ENCODE data around the gene PCSK2.
A peak's percentile ranks its signal among the peaks of the same experiment; 100 is the strongest.

PCSK2 gene

GRCh38 chr20:17358854-17359253 is 132.0 kb downstream of the PCSK2 start:
- Histone ChIP-seq H3K79me1 (ENCODE audit: low read length) (no peaks in the 10 kb centered on the region), H4K91ac (ENCODE audit: low read depth, low read length) (no peak overlapping the region), H3K4ac (ENCODE audit: low read depth, low read length) (no peak overlapping the region), H2BK120ac (ENCODE audit: insufficient read depth, low read length, poor library complexity) (no peak overlapping the region), H3K9ac (ENCODE audit: low read length) (no peak overlapping the region), H2AK5ac (ENCODE audit: low read length) (no peak overlapping the region), H3K9me3 (ENCODE audit: insufficient read depth, low read depth, low read length) (no peaks in the 10 kb centered on the region), H2AFZ (ENCODE audit: insufficient read depth, low read length, poor library complexity) (no peak overlapping the region), H4K8ac (ENCODE audit: low read depth, low read length) (no peak overlapping the region), H3K27me3 (ENCODE audit: insufficient read depth, low read length) (no peaks in the 10 kb centered on the region), H3K36me3 (ENCODE audit: control insufficient read depth in 1 of 2, insufficient read depth in 2 of 2, low read length in 2 of 2) (no peaks in the 10 kb centered on the region), H3K23ac (ENCODE audit: low read length) (no peak overlapping the region), H4K12ac (ENCODE audit: low read depth, low read length) (no peak overlapping the region), H3K79me2 (ENCODE audit: control insufficient read depth, insufficient read depth, low read length, poor library complexity) (no peaks in the 10 kb centered on the region), H3K14ac (ENCODE audit: low read length) (no peak overlapping the region), H3K4me2 (ENCODE audit: low read length) (no peak overlapping the region), H3K4me1 (ENCODE audit: control insufficient read depth in 1 of 2, insufficient read depth in 2 of 2, low read length in 2 of 2) (no peaks in the 10 kb centered on the region), H3K4me3 (ENCODE audit: low read depth, low read length) (no peak overlapping the region), H2BK5ac (ENCODE audit: low read depth, low read length, poor library complexity) (no peak overlapping the region), H2BK12ac (ENCODE audit: low read length) (no peak overlapping the region), H3K27ac (ENCODE audit: low read depth, low read length) (no peak overlapping the region), H3K18ac (ENCODE audit: low read length) (no peak overlapping the region)
- WGBS (ENCODE audit: extremely low coverage, insufficient coverage, insufficient read length), result no CpG with 5 or more reads among the region's 1 CpG
- DNase-seq, result no peak

- no peaks in the 10 kb centered on the region for H3K79me2 ChIP-seq (ENCODE audit: control insufficient read depth, insufficient read depth, low read length, poor library complexity)
- H2BK120ac ChIP-seq (ENCODE audit: insufficient read depth, low read length, poor library complexity), result no peak overlapping the region
- H3K27me3 ChIP-seq (ENCODE audit: insufficient read depth, low read length), result no peaks in the 10 kb centered on the region
- H3K36me3 ChIP-seq (ENCODE audit: control insufficient read depth in 1 of 2, insufficient read depth in 2 of 2, low read length in 2 of 2), result no peaks in the 10 kb centered on the region
- H4K12ac ChIP-seq (ENCODE audit: low read depth, low read length), result no peak overlapping the region
- no peak overlapping the region for H3K4ac ChIP-seq (ENCODE audit: low read depth, low read length)
- no peak overlapping the region for H3K27ac ChIP-seq (ENCODE audit: low read depth, low read length)
- no peak overlapping the region for H2AFZ ChIP-seq (ENCODE audit: insufficient read depth, low read length, poor library complexity)
- H2BK12ac ChIP-seq (ENCODE audit: low read length), result no peak overlapping the region
- no peaks in the 10 kb centered on the region for H3K9me3 ChIP-seq (ENCODE audit: insufficient read depth, low read depth, low read length)
- no peaks in the 10 kb centered on the region for H3K79me1 ChIP-seq (ENCODE audit: low read length)
- no peak overlapping the region for H3K4me3 ChIP-seq (ENCODE audit: low read depth, low read length)
- no peak overlapping the region for H3K18ac ChIP-seq (ENCODE audit: low read length)
- H3K14ac ChIP-seq (ENCODE audit: low read length), result no peak overlapping the region
- no peak overlapping the region for H3K4me2 ChIP-seq (ENCODE audit: low read length)
- no peak overlapping the region for H3K9ac ChIP-seq (ENCODE audit: low read length)
- no peak overlapping the region for H2BK5ac ChIP-seq (ENCODE audit: low read depth, low read length, poor library complexity)
- H2AK5ac ChIP-seq (ENCODE audit: low read length), result no peak overlapping the region
- no peaks in the 10 kb centered on the region for H3K4me1 ChIP-seq (ENCODE audit: control insufficient read depth in 1 of 2, insufficient read depth in 2 of 2, low read length in 2 of 2)
- DNase-seq, result no peak
- H3K23ac ChIP-seq (ENCODE audit: low read length), result no peak overlapping the region
- H4K8ac ChIP-seq (ENCODE audit: low read depth, low read length), result no peak overlapping the region
- no CpG with 5 or more reads among the region's 4 CpGs for WGBS (ENCODE audit: extremely low coverage, insufficient coverage, insufficient read length)
- H4K91ac ChIP-seq (ENCODE audit: low read depth, low read length), result no peak overlapping the region
Measured at GRCh38 chr20:17364681-17365080, 137.8 kb downstream of the PCSK2 start.

GRCh38 chr20:17365831-17366230 is 139.0 kb downstream of the PCSK2 start:
- Histone ChIP-seq H2AK5ac (ENCODE audit: low read length) (no peak overlapping the region), H3K27me3 (ENCODE audit: insufficient read depth, low read length) (no peaks in the 10 kb centered on the region), H3K36me3 (ENCODE audit: control insufficient read depth in 1 of 2, insufficient read depth in 2 of 2, low read length in 2 of 2) (no peaks in the 10 kb centered on the region), H3K23ac (ENCODE audit: low read length) (no peak overlapping the region), H3K4me3 (ENCODE audit: low read depth, low read length) (no peak overlapping the region), H3K4me2 (ENCODE audit: low read length) (no peak overlapping the region), H2AFZ (ENCODE audit: insufficient read depth, low read length, poor library complexity) (no peak overlapping the region), H4K91ac (ENCODE audit: low read depth, low read length) (no peak overlapping the region), H4K12ac (ENCODE audit: low read depth, low read length) (no peak overlapping the region), H2BK5ac (ENCODE audit: low read depth, low read length, poor library complexity) (no peak overlapping the region), H3K27ac (ENCODE audit: low read depth, low read length) (no peak overlapping the region), H3K4me1 (ENCODE audit: control insufficient read depth in 1 of 2, insufficient read depth in 2 of 2, low read length in 2 of 2) (no peaks in the 10 kb centered on the region), H3K9me3 (ENCODE audit: insufficient read depth, low read depth, low read length) (no peaks in the 10 kb centered on the region), H3K79me2 (ENCODE audit: control insufficient read depth, insufficient read depth, low read length, poor library complexity) (no peaks in the 10 kb centered on the region), H2BK120ac (ENCODE audit: insufficient read depth, low read length, poor library complexity) (no peak overlapping the region), H4K8ac (ENCODE audit: low read depth, low read length) (no peak overlapping the region), H3K79me1 (ENCODE audit: low read length) (no peaks in the 10 kb centered on the region), H2BK12ac (ENCODE audit: low read length) (no peak overlapping the region), H3K18ac (ENCODE audit: low read length) (no peak overlapping the region), H3K9ac (ENCODE audit: low read length) (no peak overlapping the region), H3K14ac (ENCODE audit: low read length) (no peak overlapping the region), H3K4ac (ENCODE audit: low read depth, low read length) (no peak overlapping the region)
- no CpG with 5 or more reads among the region's 4 CpGs for WGBS (ENCODE audit: extremely low coverage, insufficient coverage, insufficient read length)
- DNase-seq, result no peak

GRCh38 chr20:17369506-17369905 is 142.7 kb downstream of the PCSK2 start:
- no peak for DNase-seq
- H2BK5ac ChIP-seq (ENCODE audit: low read depth, low read length, poor library complexity), result no peak overlapping the region
- H3K27ac ChIP-seq (ENCODE audit: low read depth, low read length), result no peak overlapping the region
- no peak overlapping the region for H2BK12ac ChIP-seq (ENCODE audit: low read length)
- no peaks in the 10 kb centered on the region for H3K36me3 ChIP-seq (ENCODE audit: control insufficient read depth in 1 of 2, insufficient read depth in 2 of 2, low read length in 2 of 2)
- H3K79me2 ChIP-seq (ENCODE audit: control insufficient read depth, insufficient read depth, low read length, poor library complexity), result no peaks in the 10 kb centered on the region
- no peak overlapping the region for H4K8ac ChIP-seq (ENCODE audit: low read depth, low read length)
- H4K12ac ChIP-seq (ENCODE audit: low read depth, low read length), result no peak overlapping the region
- peak overlapping the region; percentile 6 for H3K23ac ChIP-seq (ENCODE audit: low read length)
- no CpG with 5 or more reads among the region's 2 CpGs for WGBS (ENCODE audit: extremely low coverage, insufficient coverage, insufficient read length)
- no peaks in the 10 kb centered on the region for H3K9me3 ChIP-seq (ENCODE audit: insufficient read depth, low read depth, low read length)
- no peak overlapping the region for H3K9ac ChIP-seq (ENCODE audit: low read length)
- no peak overlapping the region for H2BK120ac ChIP-seq (ENCODE audit: insufficient read depth, low read length, poor library complexity)
- no peak overlapping the region for H2AK5ac ChIP-seq (ENCODE audit: low read length)
- no peak overlapping the region for H2AFZ ChIP-seq (ENCODE audit: insufficient read depth, low read length, poor library complexity)
- H3K4me2 ChIP-seq (ENCODE audit: low read length), result no peak overlapping the region
- H3K27me3 ChIP-seq (ENCODE audit: insufficient read depth, low read length), result no peaks in the 10 kb centered on the region
- H3K14ac ChIP-seq (ENCODE audit: low read length), result no peak overlapping the region
- H3K79me1 ChIP-seq (ENCODE audit: low read length), result no peaks in the 10 kb centered on the region
- H3K4ac ChIP-seq (ENCODE audit: low read depth, low read length), result no peak overlapping the region
- no peaks in the 10 kb centered on the region for H3K4me1 ChIP-seq (ENCODE audit: control insufficient read depth in 1 of 2, insufficient read depth in 2 of 2, low read length in 2 of 2)
- peak overlapping the region; percentile 38 for H3K4me3 ChIP-seq (ENCODE audit: low read depth, low read length)
- H3K18ac ChIP-seq (ENCODE audit: low read length), result no peak overlapping the region
- H4K91ac ChIP-seq (ENCODE audit: low read depth, low read length), result no peak overlapping the region
